ENCODE results near the gene PMP22. TPM values are rescaled to one million over a fixed set of nuclear protein-coding genes. Genes with fewer than 3 reads are reported as not detected.
A peak's percentile ranks its signal among the peaks of the same experiment; 100 is the strongest.
"Not testable (repeated sequence)": the region's sequence is repeated elsewhere in the genome, so short reads cannot be mapped to it uniquely, and the experiment has no call there.

Gene PMP22
- total RNA-seq, 1 donor from 2014 or later: 142 TPM

- no peak for DNase-seq (ENCODE audit: low spot score)
Observed at GRCh38 chr17:15213381-15214087, 51.6 kb downstream of the PMP22 start.

DNA sequence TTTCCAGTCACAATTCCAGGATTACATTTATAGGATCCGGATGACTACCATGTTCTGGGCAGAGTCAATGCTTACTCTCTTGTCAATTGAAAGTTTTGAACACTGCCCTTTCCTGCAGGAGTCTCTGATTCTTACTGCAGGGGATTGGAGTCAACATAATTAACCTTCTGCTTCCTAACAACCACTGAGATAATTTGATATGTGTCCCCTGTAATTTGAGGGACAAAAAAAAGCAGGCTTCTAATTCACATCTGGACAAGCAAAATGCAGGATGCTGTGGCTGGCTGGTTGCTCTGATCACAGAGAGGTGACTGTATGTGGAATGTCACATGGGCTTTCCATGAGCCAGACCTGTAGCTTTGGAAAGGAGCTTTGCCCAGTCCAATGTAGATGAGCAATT, 54.9 kb downstream of the PMP22 start:
- no peak for DNase-seq (ENCODE audit: low spot score)

DNA sequence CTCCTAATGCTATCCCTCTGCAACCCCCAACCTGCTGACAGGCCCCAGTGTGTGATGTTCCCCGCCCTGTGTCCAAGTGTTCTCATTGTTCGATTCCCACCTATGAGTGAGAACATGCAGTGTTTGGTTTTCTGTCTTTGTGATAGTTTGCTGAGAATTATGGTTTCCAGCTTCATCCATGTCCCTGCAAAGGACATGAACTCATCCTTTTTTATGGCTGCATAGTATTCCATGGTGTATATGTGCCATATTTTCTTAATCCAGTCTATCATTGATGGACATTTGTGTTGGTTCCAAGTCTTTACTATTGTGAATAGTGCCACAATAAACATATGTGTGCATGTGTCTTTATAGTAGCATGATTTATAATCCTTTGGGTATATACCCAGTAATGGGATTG, 62.1 kb downstream of the PMP22 start:
- DNase-seq (ENCODE audit: low spot score): not testable (repeated sequence)

DNA sequence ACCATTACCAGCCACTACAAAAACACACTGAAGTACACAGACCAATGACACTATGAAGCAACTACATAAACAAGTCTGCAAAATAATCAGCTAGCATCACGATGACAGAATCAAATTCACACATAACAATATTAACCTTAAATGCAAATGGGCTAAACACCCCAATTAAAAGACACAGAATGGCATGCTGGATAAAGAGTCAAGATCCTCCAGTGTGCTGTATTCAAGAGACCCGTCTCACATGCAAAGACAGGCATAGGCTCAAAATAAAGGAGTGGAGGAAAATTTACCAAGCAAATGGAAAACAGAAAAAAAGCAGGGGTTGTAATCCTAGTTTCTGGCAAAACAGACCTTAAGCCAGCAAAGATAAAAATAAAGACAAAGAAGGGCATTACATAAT, 64.6 kb downstream of the PMP22 start:
- not testable (repeated sequence) for DNase-seq (ENCODE audit: low spot score)

DNA sequence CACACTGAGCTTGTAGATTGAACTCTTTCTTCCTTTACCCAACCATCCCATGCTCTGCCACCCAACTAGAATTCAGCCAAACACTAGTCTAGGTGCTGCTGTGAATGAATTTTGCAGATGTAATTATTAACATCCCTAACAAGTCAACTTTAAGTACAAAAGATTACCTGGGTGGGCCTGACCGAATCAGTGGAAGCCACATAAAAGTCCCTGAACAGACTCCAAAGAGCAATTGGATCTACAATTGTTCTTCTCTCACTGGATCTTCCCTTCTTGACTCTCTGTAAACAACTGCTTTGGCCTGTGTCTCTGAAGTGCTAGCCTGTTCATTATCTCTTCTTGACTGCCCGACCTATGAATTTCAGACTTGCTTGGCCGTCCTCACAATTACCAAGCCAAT, 67.9 kb downstream of the PMP22 start:
- DNase-seq (ENCODE audit: low spot score): no peak

GRCh38 chr17:15194859-15195277, 70.3 kb downstream of the PMP22 start:
- DNase-seq (ENCODE audit: low spot score): no peak

DNA sequence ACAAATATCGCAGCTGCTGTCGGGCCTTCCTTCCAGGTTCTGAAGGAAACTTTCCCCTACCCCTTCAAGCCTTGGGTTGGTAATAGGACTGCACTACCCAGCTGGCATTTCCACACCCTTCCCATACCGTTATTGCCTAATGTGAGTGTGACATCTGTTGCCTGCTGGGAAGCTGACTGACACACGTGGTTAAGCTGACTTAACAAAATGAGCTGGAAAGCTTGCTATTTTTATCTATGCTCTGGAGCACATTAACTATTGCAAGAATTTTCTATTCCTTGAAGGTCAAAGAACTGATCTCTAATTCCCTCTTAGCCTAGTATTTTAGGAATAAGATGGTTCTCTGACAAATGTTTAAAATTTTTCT, 79.5 kb downstream of the PMP22 start:
- peak; percentile 88 for DNase-seq (ENCODE audit: low spot score)

DNA sequence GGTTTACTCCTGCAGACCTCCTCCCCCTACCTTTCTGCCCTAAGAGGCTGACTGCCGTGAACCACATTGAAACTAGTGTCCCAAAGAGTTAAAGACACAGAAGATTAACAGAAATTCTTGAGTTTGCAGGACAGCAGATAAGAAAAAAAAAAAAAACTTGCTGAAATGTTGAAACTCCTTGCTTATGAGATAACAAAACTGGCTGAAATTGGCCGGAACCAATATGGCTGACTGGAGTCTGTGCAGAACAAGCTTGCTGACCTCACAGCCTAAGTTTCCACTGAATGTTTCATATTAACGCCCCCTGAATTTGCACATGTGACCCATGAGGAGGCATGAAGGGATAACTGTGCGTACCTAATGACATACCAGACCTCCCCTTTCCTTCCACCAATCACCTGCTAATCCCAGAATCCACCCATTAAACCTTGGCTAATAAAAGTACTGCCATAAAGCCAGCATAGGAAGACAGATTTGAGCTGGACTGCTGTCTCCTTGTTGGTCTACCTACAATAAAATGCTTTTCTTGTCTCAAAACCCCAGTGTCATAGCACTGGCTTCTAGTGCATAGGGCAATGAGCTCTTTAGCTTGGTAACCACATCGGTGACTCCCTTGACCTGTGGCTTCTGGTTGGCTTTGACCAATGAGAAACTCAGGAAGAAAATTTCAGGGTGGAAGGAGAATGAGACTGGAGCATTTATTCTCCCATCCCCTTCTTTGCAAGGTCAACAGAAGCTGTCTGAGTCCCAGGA, 80.1 kb downstream of the PMP22 start:
- peak; percentile 17 for DNase-seq (ENCODE audit: low spot score)

DNA sequence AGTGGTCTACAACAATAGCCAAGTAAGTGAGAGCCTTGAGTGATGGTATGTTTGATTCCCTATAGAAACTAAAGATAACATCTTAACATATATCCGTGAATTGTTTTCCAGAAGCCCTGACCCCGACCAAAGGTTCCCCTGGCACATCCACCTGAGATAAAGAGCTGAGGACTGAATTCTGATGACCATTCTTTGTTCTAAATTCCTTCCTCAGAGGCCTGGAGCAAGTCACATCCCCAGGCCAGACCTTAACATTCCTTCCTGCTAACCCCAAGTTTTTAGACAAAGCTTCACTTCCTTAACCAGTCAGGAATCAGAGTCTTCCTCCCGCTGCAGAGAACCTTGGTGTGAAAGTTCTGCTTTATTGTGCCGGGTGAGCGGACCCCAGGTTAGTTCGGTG, 83.3 kb downstream of the PMP22 start:
- no peak for DNase-seq (ENCODE audit: low spot score)

DNA sequence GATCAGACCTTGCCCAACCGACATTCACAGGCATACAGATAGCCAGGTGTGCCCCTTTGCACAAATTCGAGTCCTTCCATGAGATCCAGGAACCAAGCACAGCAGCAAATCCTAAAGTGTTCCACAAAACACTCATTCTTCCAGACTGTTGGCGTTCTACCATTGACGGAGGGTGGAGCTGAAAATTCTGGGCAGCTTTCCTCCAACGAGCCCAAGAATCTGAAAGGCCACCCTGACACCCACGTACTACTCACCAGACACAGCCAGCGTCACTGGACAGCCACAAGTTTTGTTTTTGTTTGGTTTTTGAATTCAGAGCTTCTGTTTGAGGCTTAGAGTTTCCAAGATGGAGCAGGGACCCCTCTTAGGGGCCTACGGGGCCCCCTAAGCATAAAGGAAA, 83.8 kb downstream of the PMP22 start:
- DNase-seq (ENCODE audit: low spot score): no peak

- DNase-seq (ENCODE audit: low spot score): no peak
Observed at GRCh38 chr17:15180121-15180561, 85.0 kb downstream of the PMP22 start.

Other genes with a start within 250 kb of the PMP22 start
- not detected for gene TEKT3, start 76.3 kb upstream of the PMP22 start, total RNA-seq (ENCODE audit: insufficient read depth, low replicate concordance)
- gene CDRT4, start 202.3 kb upstream of the PMP22 start, total RNA-seq (ENCODE audit: insufficient read depth, low replicate concordance): 1.4 TPM